GM12878 (cell line): ENCODE results near the gene FNIP1.

Experiments used
- ATF7 ChIP-seq: fragments of 450-650 bp; IDR thresholded peaks from 2 replicates; pipeline ENCODE4 v1.6.1; 2016; ENCODE audit warnings: low read depth, mild to moderate bottlenecking
- EZH2 ChIP-seq: IDR thresholded peaks from 2 replicates; pipeline ENCODE4 v1.6.1; 2012; ENCODE audit warnings: low read depth, mild to moderate bottlenecking, control low read depth, inconsistent platforms, low read length, borderline replicate concordance; ENCODE audit not compliant: control insufficient read depth
- JUNB ChIP-seq: IDR thresholded peaks from 2 replicates; pipeline ENCODE4 v1.6.1; 2016; ENCODE audit warnings: antibody characterized with exemption, mild to moderate bottlenecking
- JUND ChIP-seq: IDR thresholded peaks from 2 replicates; pipeline ENCODE4 v1.6.1; 2012; ENCODE audit warnings: low read depth, mild to moderate bottlenecking, low read length, improper control_type of control experiment, moderate library complexity
- NR2C1 ChIP-seq: fragments of 450-650 bp; IDR thresholded peaks from 2 replicates; pipeline ENCODE4 v1.6.1; 2017; ENCODE audit warnings: antibody characterized with exemption, mild to moderate bottlenecking, moderate library complexity
- NR2F1 ChIP-seq: fragments of 450-650 bp; conservative IDR thresholded peaks from 2 replicates; pipeline ENCODE4 v1.6.1; 2017; ENCODE audit warnings: mild to moderate bottlenecking
- YY1 ChIP-seq: IDR thresholded peaks from 2 replicates; pipeline ENCODE4 v1.6.1; 2011; ENCODE audit warnings: low read depth, mild to moderate bottlenecking, low read length
- TF ChIP-seq, protein P1 (sequence below), 3 experiments: IDR thresholded peaks in 2 of 3; conservative IDR thresholded peaks in 1 of 3; 2 replicates each; pipeline ENCODE4 v1.5.1; 2011; ENCODE audit warnings: low read depth in 3 of 3, low read length in 3 of 3, mild to moderate bottlenecking in 3 of 3, control low read depth in 2 of 3, moderate library complexity in 2 of 3, inconsistent platforms in 1 of 3, mixed read lengths in 1 of 3; ENCODE audit not compliant: control insufficient read depth in 2 of 3, insufficient read depth in 1 of 3; ENCODE audit errors: extremely low read depth in 1 of 3
- TF ChIP-seq, protein P2 (sequence below): IDR thresholded peaks from 2 replicates; pipeline ENCODE4 v1.6.1; 2012; ENCODE audit warnings: low read depth, low read length, improper control_type of control experiment
- TF ChIP-seq, protein P3 (sequence below): IDR thresholded peaks from 2 replicates; pipeline ENCODE4 v1.6.1; 2012; ENCODE audit warnings: mild to moderate bottlenecking, low read depth, low read length
- TF ChIP-seq, protein P4 (sequence below): IDR thresholded peaks from 2 replicates; pipeline ENCODE4 v1.6.1; 2011; ENCODE audit warnings: low read depth, mild to moderate bottlenecking, low read length, moderate library complexity, borderline replicate concordance; ENCODE audit errors: extremely low read depth

DNA sequence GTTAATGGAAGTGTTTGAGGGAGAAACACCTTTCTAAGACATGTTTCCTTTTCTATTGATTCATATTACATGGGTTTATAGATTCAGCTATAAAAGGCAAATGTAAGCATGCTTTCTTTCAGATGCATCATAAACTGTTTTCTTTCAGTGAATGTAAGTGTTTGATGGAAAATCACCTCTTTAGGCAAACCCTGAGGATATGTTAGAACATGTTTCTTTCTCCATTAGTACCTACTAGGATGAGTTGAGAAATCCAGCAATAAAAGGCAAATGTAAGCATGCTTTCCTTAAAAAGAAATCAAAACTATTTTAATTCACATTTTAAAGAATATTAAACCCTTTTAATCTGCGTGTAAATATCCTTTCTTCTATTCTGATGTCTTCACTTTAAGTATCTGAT lies 31.6 kb downstream of the FNIP1 start:
- no peak for TF ChIP-seq JUND
- no peak for TF ChIP-seq EZH2
- TF ChIP-seq, protein P1, sequence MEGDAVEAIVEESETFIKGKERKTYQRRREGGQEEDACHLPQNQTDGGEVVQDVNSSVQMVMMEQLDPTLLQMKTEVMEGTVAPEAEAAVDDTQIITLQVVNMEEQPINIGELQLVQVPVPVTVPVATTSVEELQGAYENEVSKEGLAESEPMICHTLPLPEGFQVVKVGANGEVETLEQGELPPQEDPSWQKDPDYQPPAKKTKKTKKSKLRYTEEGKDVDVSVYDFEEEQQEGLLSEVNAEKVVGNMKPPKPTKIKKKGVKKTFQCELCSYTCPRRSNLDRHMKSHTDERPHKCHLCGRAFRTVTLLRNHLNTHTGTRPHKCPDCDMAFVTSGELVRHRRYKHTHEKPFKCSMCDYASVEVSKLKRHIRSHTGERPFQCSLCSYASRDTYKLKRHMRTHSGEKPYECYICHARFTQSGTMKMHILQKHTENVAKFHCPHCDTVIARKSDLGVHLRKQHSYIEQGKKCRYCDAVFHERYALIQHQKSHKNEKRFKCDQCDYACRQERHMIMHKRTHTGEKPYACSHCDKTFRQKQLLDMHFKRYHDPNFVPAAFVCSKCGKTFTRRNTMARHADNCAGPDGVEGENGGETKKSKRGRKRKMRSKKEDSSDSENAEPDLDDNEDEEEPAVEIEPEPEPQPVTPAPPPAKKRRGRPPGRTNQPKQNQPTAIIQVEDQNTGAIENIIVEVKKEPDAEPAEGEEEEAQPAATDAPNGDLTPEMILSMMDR (IDR thresholded peaks at IDR 0.05 in 2 of 3, conservative IDR thresholded peaks at IDR 0.05 in 1 of 3; ENCODE audit: control insufficient read depth in 2 of 3, extremely low read depth in 1 of 3, insufficient read depth in 1 of 3, low read depth in 3 of 3, low read length in 3 of 3), result no peak
- TF ChIP-seq, protein P2, sequence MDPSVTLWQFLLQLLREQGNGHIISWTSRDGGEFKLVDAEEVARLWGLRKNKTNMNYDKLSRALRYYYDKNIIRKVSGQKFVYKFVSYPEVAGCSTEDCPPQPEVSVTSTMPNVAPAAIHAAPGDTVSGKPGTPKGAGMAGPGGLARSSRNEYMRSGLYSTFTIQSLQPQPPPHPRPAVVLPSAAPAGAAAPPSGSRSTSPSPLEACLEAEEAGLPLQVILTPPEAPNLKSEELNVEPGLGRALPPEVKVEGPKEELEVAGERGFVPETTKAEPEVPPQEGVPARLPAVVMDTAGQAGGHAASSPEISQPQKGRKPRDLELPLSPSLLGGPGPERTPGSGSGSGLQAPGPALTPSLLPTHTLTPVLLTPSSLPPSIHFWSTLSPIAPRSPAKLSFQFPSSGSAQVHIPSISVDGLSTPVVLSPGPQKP, result no peak
- no peak for TF ChIP-seq ATF7
- TF ChIP-seq NR2C1, result no peak
- TF ChIP-seq, protein P3, sequence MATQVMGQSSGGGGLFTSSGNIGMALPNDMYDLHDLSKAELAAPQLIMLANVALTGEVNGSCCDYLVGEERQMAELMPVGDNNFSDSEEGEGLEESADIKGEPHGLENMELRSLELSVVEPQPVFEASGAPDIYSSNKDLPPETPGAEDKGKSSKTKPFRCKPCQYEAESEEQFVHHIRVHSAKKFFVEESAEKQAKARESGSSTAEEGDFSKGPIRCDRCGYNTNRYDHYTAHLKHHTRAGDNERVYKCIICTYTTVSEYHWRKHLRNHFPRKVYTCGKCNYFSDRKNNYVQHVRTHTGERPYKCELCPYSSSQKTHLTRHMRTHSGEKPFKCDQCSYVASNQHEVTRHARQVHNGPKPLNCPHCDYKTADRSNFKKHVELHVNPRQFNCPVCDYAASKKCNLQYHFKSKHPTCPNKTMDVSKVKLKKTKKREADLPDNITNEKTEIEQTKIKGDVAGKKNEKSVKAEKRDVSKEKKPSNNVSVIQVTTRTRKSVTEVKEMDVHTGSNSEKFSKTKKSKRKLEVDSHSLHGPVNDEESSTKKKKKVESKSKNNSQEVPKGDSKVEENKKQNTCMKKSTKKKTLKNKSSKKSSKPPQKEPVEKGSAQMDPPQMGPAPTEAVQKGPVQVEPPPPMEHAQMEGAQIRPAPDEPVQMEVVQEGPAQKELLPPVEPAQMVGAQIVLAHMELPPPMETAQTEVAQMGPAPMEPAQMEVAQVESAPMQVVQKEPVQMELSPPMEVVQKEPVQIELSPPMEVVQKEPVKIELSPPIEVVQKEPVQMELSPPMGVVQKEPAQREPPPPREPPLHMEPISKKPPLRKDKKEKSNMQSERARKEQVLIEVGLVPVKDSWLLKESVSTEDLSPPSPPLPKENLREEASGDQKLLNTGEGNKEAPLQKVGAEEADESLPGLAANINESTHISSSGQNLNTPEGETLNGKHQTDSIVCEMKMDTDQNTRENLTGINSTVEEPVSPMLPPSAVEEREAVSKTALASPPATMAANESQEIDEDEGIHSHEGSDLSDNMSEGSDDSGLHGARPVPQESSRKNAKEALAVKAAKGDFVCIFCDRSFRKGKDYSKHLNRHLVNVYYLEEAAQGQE, result no peak
- TF ChIP-seq, protein P4, sequence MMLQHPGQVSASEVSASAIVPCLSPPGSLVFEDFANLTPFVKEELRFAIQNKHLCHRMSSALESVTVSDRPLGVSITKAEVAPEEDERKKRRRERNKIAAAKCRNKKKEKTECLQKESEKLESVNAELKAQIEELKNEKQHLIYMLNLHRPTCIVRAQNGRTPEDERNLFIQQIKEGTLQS, result no peak
- TF ChIP-seq NR2F1, result no peak
- no peak for TF ChIP-seq JUNB
- no peak for TF ChIP-seq YY1
